Measurements from ENCODE around the gene TMEM109. TPM values are rescaled to one million over a fixed set of nuclear protein-coding genes. Genes with fewer than 3 reads are reported as not detected.

The TMEM109 gene
- total RNA-seq, 3 donors from 2014 or later, result 77.6 to 112 (median 77.7) TPM

DNA sequence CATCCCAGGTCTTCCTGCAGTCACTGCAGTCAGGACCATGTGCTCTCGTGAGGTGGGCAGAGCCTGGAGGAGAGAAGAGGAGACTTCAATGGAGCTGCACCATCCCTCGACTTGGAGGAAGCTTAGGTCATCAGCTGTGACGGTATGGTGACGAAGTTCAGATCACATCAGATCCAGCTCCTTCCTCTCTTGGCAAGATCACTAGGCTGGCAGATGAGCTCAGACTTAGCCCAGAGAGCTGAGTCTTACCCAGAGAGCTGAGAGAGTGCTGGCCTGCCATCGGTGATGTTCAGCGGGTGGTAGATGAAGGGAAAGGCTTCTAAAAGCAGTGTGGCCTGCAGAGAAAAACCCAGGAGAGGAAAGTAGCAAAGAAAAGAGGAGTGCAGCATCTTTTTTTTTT, 39.8 kb downstream of the TMEM109 start:
- TF ChIP-seq POLR2A (IDR thresholded peaks at IDR 0.05), result no peak
- TF ChIP-seq POLR2AphosphoS5 (IDR thresholded peaks at IDR 0.05), result no peak
- TF ChIP-seq, protein P1, sequence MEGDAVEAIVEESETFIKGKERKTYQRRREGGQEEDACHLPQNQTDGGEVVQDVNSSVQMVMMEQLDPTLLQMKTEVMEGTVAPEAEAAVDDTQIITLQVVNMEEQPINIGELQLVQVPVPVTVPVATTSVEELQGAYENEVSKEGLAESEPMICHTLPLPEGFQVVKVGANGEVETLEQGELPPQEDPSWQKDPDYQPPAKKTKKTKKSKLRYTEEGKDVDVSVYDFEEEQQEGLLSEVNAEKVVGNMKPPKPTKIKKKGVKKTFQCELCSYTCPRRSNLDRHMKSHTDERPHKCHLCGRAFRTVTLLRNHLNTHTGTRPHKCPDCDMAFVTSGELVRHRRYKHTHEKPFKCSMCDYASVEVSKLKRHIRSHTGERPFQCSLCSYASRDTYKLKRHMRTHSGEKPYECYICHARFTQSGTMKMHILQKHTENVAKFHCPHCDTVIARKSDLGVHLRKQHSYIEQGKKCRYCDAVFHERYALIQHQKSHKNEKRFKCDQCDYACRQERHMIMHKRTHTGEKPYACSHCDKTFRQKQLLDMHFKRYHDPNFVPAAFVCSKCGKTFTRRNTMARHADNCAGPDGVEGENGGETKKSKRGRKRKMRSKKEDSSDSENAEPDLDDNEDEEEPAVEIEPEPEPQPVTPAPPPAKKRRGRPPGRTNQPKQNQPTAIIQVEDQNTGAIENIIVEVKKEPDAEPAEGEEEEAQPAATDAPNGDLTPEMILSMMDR (IDR thresholded peaks at IDR 0.05), result no peak
- peak overlapping the region in 1 of 2 donors; percentile 80 for H3K27ac ChIP-seq
- H3K27me3 ChIP-seq, result no peaks in the 10 kb centered on the region
- H3K9me3 ChIP-seq, result no peaks in the 10 kb centered on the region
- intact Hi-C loops (cut with DNase I; ENCODE audit: low total_unique reads), result no loop called here
- DNase-seq (ENCODE audit: low spot score in 2 of 2), result no peak
- no peak overlapping the region for H3K4me3 ChIP-seq
- no peaks in the 10 kb centered on the region for H3K36me3 ChIP-seq
- H3K4me1 ChIP-seq, result peaks cover 0 to 4% of the 10 kb centered on the region in 2 donors

DNA sequence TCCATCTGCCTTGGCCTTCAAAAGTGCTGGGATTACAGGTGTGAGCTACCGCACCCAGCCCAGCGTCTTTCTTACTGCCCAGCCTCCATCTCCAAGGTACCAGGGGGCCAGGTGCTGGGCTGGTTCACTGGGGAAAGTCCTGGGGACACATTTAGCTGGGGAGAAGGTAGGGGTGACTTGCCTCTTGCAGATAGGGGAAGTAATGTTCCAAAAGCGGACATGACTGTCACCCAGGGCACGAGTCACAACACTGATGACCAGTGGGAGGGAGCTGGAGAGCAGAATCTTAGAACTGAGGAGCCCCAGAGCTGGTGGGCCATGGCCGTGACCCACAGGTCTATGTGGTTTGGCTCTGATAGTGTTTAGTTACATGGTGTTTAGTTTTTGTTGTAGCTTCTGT, 40.5 kb downstream of the TMEM109 start:
- no peaks in the 10 kb centered on the region for H3K36me3 ChIP-seq
- TF ChIP-seq POLR2AphosphoS5 (IDR thresholded peaks at IDR 0.05), result no peak
- TF ChIP-seq, protein P1 (IDR thresholded peaks at IDR 0.05), result no peak
- no peak for TF ChIP-seq POLR2A (IDR thresholded peaks at IDR 0.05)
- H3K27ac ChIP-seq, result no peak overlapping the region
- intact Hi-C loops (cut with DNase I; ENCODE audit: low total_unique reads), result no loop called here
- peaks cover 0 to 4% of the 10 kb centered on the region in 2 donors for H3K4me1 ChIP-seq
- no peaks in the 10 kb centered on the region for H3K9me3 ChIP-seq
- H3K4me3 ChIP-seq, result no peak overlapping the region
- H3K27me3 ChIP-seq, result no peaks in the 10 kb centered on the region
- DNase-seq (ENCODE audit: low spot score in 2 of 2), result no peak

DNA sequence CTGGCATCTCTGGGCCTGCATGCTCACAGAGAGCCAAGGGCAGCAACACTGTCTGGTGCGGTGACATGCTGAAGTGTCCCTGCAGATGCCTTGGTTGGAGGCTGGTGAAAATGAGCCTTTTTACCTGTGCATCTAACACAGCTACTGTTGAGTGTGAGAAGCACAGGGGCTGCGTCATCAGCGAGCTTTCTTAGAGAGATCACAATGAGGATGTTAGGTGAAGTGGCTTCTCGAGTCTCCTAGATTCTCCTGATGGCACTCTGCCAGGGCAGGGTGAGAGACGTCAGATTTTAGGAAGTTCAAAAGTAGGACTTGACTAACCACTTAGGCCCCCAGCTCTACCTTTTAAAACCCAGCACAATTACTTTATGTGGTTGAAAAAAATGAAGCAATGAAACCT, 41.6 kb downstream of the TMEM109 start:
- H3K4me1 ChIP-seq, result peaks cover 0 to 4% of the 10 kb centered on the region in 2 donors
- no peaks in the 10 kb centered on the region for H3K36me3 ChIP-seq
- H3K4me3 ChIP-seq, result no peak overlapping the region
- TF ChIP-seq, protein P1 (IDR thresholded peaks at IDR 0.05), result no peak
- TF ChIP-seq POLR2AphosphoS5 (IDR thresholded peaks at IDR 0.05), result no peak
- TF ChIP-seq POLR2A (IDR thresholded peaks at IDR 0.05), result no peak
- no peak overlapping the region for H3K27ac ChIP-seq
- intact Hi-C loops (cut with DNase I; ENCODE audit: low total_unique reads), result no loop called here
- no peak for DNase-seq (ENCODE audit: low spot score in 2 of 2)
- no peaks in the 10 kb centered on the region for H3K9me3 ChIP-seq
- no peaks in the 10 kb centered on the region for H3K27me3 ChIP-seq

DNA sequence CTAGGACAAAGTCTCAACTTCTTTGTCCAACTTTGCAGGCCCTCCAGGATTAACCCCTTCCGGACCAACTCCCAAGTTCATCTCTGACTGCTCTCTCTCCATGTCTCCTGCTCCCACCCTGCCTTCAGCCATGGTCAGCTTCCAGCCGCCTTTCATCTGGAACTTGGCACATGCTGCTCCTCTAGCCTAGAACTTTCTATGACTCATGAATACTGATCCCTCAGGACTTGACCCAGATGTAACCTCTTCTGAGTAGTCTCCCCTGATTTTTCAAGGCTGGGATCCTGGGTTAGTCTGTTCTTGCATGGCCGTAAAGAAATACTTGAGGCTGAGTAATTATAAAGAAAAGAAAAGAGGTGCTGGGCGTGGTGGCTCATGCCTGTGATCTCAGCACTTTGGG, 43.2 kb downstream of the TMEM109 start:
- intact Hi-C loops (cut with DNase I; ENCODE audit: low total_unique reads), result no loop called here
- no peak for DNase-seq (ENCODE audit: low spot score in 2 of 2)
- no peaks in the 10 kb centered on the region for H3K27me3 ChIP-seq
- peaks cover 0 to 4% of the 10 kb centered on the region in 2 donors for H3K4me1 ChIP-seq
- no peak overlapping the region for H3K27ac ChIP-seq
- no peaks in the 10 kb centered on the region for H3K36me3 ChIP-seq
- TF ChIP-seq POLR2AphosphoS5 (IDR thresholded peaks at IDR 0.05) (no peak), POLR2A (IDR thresholded peaks at IDR 0.05) (no peak)
- TF ChIP-seq, protein P1 (IDR thresholded peaks at IDR 0.05), result no peak
- no peaks in the 10 kb centered on the region for H3K9me3 ChIP-seq
- no peak overlapping the region for H3K4me3 ChIP-seq

DNA sequence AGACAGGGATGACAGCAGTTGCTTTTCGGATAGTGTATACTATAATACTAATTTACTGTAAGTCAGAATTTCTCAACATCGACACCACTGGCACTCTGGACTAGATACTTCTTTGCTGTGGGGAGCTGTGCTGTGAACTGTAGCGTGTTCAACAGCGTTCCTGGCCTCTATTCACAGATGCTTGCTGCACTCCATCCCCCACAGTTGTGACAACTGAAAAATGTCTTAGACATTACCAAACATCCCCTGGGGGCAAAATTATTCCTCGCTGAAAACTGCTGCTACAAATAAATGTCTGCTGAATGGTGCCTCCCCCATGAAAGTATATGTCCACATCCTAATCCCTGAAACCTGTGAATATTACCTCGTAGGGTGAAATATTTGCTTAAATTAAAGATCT, 45.5 kb downstream of the TMEM109 start:
- DNase-seq (ENCODE audit: low spot score in 2 of 2), result no peak
- Histone ChIP-seq H3K27me3 (no peaks in the 10 kb centered on the region), H3K4me3 (no peak overlapping the region), H3K27ac (no peak overlapping the region), H3K36me3 (no peaks in the 10 kb centered on the region), H3K9me3 (no peaks in the 10 kb centered on the region), H3K4me1 (no peaks in the 10 kb centered on the region)
- intact Hi-C loops (cut with DNase I; ENCODE audit: low total_unique reads), result no loop called here
- TF ChIP-seq POLR2AphosphoS5 (IDR thresholded peaks at IDR 0.05), result no peak
- TF ChIP-seq, protein P1 (IDR thresholded peaks at IDR 0.05), result no peak
- no peak for TF ChIP-seq POLR2A (IDR thresholded peaks at IDR 0.05)
